BLaER1 treated with 17β-estradiol and CSF1 and Interleukin-3, amounts not matched to agents 10 nM and 100 nM (cell line): Measurements from ENCODE around the gene ERC1.

ENCODE experiments used
- H3K27ac ChIP-seq, 11 experiments: shearing (Covaris generic); formaldehyde crosslinking; 2 replicates each; pipeline ENCODE4 v1.8.1; 2022
- H3K27me3 ChIP-seq, 11 experiments: shearing (Covaris generic); formaldehyde crosslinking; 2 replicates each; pipeline ENCODE4 v1.8.1; 2022
- H3K36me3 ChIP-seq, 11 experiments: shearing (Covaris generic); formaldehyde crosslinking; 2 replicates each; pipeline ENCODE4 v1.8.1; 2022
- H3K4me1 ChIP-seq, 10 experiments: shearing (Covaris generic); formaldehyde crosslinking; 2 replicates each; pipeline ENCODE4 v1.8.1; 2022
- H3K4me2 ChIP-seq, 11 experiments: shearing (Covaris generic); formaldehyde crosslinking; 2 replicates each; pipeline ENCODE4 v1.8.1; 2022
- H3K4me3 ChIP-seq, 10 experiments: shearing (Covaris generic); formaldehyde crosslinking; 2 replicates each; pipeline ENCODE4 v1.8.1; 2022
- H3K9ac ChIP-seq, 11 experiments: shearing (Covaris generic); formaldehyde crosslinking; 2 replicates each; pipeline ENCODE4 v1.8.1; 2022
- H3K9me3 ChIP-seq, 11 experiments: shearing (Covaris generic); formaldehyde crosslinking; replicated peaks in 1 of 11; 2 replicates each; pipeline ENCODE4 v1.8.1; 2022
- H4K20me1 ChIP-seq, 11 experiments: shearing (Covaris generic); formaldehyde crosslinking; 2 replicates each; pipeline ENCODE4 v1.8.1; 2022
- Cebpa-rat ChIP-seq, 11 experiments: shearing (Covaris generic); IDR thresholded peaks; 2 replicates each; pipeline ENCODE4 v1.8.1; 2022

ERC1 gene

GRCh38 chr12:1479645-1480044 lies 488.6 kb downstream of the ERC1 start:
- Histone ChIP-seq H3K4me1 (peaks cover 3 to 13% (median 9%) of the 10 kb centered on the region in 10 experiments; a peak in 19 of 20 replicates), H3K27me3 (no peaks in the 10 kb centered on the region), H3K9me3 (no peaks in the 10 kb centered on the region), H3K36me3 (peaks cover 0 to 37% (median 0%) of the 10 kb centered on the region in 11 experiments; a peak in 5 of 22 replicates), H3K9ac (no peak overlapping the region), H4K20me1 (peaks cover 0 to under 1% (median 0%) of the 10 kb centered on the region in 11 experiments; a peak in 1 of 22 replicates), H3K4me3 (no peak overlapping the region), H3K27ac (no peak overlapping the region), H3K4me2 (no peak overlapping the region)
- no peak for TF ChIP-seq Cebpa-rat (IDR thresholded peaks at IDR 0.05)

DNA sequence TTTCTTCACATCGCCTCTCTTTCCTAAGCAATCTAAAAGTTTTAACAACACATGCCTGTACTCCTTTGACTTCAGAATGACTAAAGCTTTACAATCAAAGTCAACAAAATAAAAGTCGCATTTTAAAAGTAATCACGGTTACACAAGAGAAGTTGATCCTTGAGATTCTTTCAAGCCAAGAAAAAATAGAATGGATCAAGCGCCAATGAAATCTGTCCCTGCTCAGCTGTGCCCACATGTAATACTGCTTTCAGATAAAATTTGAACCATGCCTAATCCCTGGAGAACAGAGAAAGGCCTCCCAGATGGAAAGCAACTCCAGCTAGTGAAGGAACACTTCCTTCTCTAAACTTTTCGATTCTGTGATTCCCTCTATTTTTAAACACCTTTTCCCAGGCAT lies 490.3 kb downstream of the ERC1 start:
- Histone ChIP-seq H3K4me3 (no peak overlapping the region), H3K9me3 (no peaks in the 10 kb centered on the region), H3K36me3 (peaks cover 0 to 37% (median 0%) of the 10 kb centered on the region in 11 experiments; a peak in 5 of 22 replicates), H3K4me2 (no peak overlapping the region), H3K27me3 (no peaks in the 10 kb centered on the region), H3K4me1 (no peaks in the 10 kb centered on the region; a peak in 1 of 20 replicates), H3K27ac (no peak overlapping the region), H3K9ac (no peak overlapping the region), H4K20me1 (no peaks in the 10 kb centered on the region)
- no peak for TF ChIP-seq Cebpa-rat (IDR thresholded peaks at IDR 0.05)

- H3K36me3 ChIP-seq: peaks cover 0 to 37% (median 0%) of the 10 kb centered on the region in 11 experiments; a peak in 5 of 22 replicates
- no peaks in the 10 kb centered on the region for H3K9me3 ChIP-seq
- H4K20me1 ChIP-seq: no peaks in the 10 kb centered on the region
- no peak overlapping the region for H3K27ac ChIP-seq
- no peak overlapping the region for H3K4me2 ChIP-seq
- H3K9ac ChIP-seq: no peak overlapping the region
- TF ChIP-seq Cebpa-rat (IDR thresholded peaks at IDR 0.05): no peak
- H3K4me1 ChIP-seq: no peaks in the 10 kb centered on the region; a peak in 1 of 20 replicates
- no peak overlapping the region for H3K4me3 ChIP-seq
- H3K27me3 ChIP-seq: no peaks in the 10 kb centered on the region
These were observed 490.9 kb downstream of the ERC1 start for GRCh38 chr12:1481906-1482305.

DNA sequence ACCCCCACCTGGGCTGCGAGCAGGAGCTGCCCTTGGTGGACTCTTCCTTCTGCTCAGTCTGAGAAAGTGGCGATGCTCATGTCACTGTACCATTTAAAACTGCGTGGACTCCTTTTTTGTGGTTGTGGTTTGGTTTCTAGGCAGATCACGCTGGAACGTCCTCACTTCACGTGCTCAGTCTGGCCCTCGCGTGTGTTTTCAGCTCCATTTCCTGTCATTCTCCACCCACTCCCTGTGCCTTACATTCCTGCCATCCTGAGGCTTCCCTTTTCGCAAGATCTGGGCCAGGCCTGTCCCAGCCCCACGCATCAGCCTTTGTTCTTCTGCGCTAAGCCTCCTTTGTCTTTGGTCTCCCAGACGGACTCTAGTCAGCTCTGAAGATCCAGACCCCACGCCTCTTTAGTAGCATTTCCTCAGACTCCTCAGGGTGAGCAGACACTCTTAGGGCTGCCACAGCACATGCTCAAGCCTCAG lies 497.9 kb downstream of the ERC1 start:
- H4K20me1 ChIP-seq: 0 out of 22 replicates have a peak, but pooled peaks cover 0 to 4% (median 0%) of the 10 kb centered on the region in 11 experiments
- no peak overlapping the region for H3K4me3 ChIP-seq
- H3K4me2 ChIP-seq: peak overlapping the region; percentile 38 to 74 (median 58)
- no peak for TF ChIP-seq Cebpa-rat (IDR thresholded peaks at IDR 0.05)
- H3K4me1 ChIP-seq: peaks cover 11 to 22% (median 15%) of the 10 kb centered on the region in 10 experiments
- H3K9me3 ChIP-seq: no peaks in the 10 kb centered on the region
- 0 out of 22 replicates have a peak overlapping the region, but pooled peaks of 1 of the 11 experiments have one; percentile 0 for H3K9ac ChIP-seq
- H3K27ac ChIP-seq: peak overlapping the region in 8 of 11 experiments; percentile 9 to 45 (median 36); a peak in 10 of 22 replicates
- no peaks in the 10 kb centered on the region for H3K27me3 ChIP-seq
- H3K36me3 ChIP-seq: peaks cover 18 to 47% (median 37%) of the 10 kb centered on the region in 11 experiments; a peak in 21 of 22 replicates

DNA sequence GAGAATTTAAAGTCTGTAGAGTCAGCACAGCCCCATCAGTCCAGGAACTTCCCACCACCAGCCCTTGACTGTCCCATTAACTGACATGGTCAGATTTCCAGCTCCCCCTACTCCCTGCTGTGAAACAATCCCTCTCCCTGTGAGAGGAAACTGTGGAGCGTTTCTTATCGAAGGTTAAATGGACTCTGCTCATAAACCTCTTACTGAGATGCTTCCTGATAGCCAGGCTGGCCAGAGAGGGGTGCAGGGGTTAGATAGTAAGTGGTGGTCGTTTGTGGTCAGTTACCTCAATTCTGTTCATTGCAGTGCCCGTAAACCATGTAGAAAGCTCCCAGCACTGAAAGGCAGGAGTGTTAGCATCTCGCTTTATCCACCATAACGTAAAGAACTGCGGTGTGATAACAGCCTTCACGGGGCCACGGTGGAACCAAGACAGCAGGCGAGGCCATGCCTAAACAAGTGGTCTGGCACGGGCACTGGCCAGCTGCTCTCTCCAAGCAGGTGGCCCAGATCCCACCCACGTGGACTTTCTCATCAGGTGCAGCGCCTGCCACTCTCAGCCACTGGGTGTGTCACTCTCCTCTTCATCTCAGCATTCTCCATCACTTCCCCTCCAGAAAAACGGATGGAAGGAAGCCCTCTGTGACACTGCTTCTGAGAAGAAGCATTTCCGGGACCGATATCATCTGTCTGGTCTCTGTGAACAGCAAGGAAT lies 501.1 kb downstream of the ERC1 start:
- Histone ChIP-seq H3K36me3 (peaks cover 18 to 50% (median 37%) of the 10 kb centered on the region in 11 experiments; a peak in 21 of 22 replicates), H3K27me3 (no peaks in the 10 kb centered on the region), H3K9me3 (no peaks in the 10 kb centered on the region), H3K4me2 (no peak overlapping the region), H3K27ac (no peak overlapping the region), H3K9ac (no peak overlapping the region), H3K4me3 (no peak overlapping the region), H4K20me1 (peaks cover 0 to 17% (median 0%) of the 10 kb centered on the region in 11 experiments; a peak in 2 of 22 replicates), H3K4me1 (peaks cover 11 to 27% (median 15%) of the 10 kb centered on the region in 10 experiments)
- TF ChIP-seq Cebpa-rat (IDR thresholded peaks at IDR 0.05): no peak

GRCh38 chr12:1493781-1494565 lies 502.9 kb downstream of the ERC1 start:
- H3K4me2 ChIP-seq: peak overlapping the region in 2 of 11 experiments; percentile 31 to 32; a peak in 2 of 22 replicates

DNA sequence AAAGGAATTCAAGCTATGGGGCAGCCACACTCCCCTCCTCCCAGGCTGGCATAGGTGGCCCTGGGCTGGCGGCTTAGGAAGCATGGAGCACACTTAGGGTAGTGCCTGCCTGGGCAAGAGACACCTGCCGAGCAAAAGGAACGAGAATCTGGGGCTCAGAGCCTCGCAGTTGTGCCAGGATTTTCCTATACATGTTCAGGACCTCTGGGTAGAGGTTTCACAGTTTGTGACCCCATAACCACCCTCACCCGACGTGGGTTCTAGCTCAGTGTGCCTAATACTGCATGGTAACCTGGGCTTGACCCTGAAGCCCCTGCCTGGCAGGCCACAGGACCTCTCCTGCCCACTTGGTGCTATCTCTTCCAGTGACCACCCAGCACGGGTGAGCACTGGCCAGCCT lies 503.8 kb downstream of the ERC1 start:
- no peak overlapping the region for H3K27ac ChIP-seq
- no peaks in the 10 kb centered on the region; a peak in 1 of 22 replicates for H3K9me3 ChIP-seq
- no peak overlapping the region for H3K4me3 ChIP-seq
- peaks cover 13 to 42% (median 34%) of the 10 kb centered on the region in 11 experiments; a peak in 21 of 22 replicates for H3K36me3 ChIP-seq
- no peak overlapping the region for H3K4me2 ChIP-seq
- H3K9ac ChIP-seq: no peak overlapping the region
- no peak for TF ChIP-seq Cebpa-rat (IDR thresholded peaks at IDR 0.05)
- peaks cover 2 to 13% (median 9%) of the 10 kb centered on the region in 10 experiments; a peak in 16 of 20 replicates for H3K4me1 ChIP-seq
- H4K20me1 ChIP-seq: peaks cover 0 to 27% (median 0%) of the 10 kb centered on the region in 11 experiments; a peak in 2 of 22 replicates
- H3K27me3 ChIP-seq: no peaks in the 10 kb centered on the region

More at GRCh38 chr12:1493781-1494565, 502.9 kb downstream of the ERC1 start:
- Histone ChIP-seq H3K9ac (no peak overlapping the region), H3K9me3 (no peaks in the 10 kb centered on the region; a peak in 1 of 22 replicates), H3K4me1 (peaks cover 3 to 15% (median 12%) of the 10 kb centered on the region in 10 experiments), H3K4me3 (no peak overlapping the region), H3K36me3 (peaks cover 18 to 50% (median 37%) of the 10 kb centered on the region in 11 experiments; a peak in 21 of 22 replicates), H3K27me3 (no peaks in the 10 kb centered on the region), H3K27ac (no peak overlapping the region), H4K20me1 (peaks cover 0 to 27% (median 0%) of the 10 kb centered on the region in 11 experiments; a peak in 2 of 22 replicates)
- TF ChIP-seq Cebpa-rat (IDR thresholded peaks at IDR 0.05): no peak

DNA sequence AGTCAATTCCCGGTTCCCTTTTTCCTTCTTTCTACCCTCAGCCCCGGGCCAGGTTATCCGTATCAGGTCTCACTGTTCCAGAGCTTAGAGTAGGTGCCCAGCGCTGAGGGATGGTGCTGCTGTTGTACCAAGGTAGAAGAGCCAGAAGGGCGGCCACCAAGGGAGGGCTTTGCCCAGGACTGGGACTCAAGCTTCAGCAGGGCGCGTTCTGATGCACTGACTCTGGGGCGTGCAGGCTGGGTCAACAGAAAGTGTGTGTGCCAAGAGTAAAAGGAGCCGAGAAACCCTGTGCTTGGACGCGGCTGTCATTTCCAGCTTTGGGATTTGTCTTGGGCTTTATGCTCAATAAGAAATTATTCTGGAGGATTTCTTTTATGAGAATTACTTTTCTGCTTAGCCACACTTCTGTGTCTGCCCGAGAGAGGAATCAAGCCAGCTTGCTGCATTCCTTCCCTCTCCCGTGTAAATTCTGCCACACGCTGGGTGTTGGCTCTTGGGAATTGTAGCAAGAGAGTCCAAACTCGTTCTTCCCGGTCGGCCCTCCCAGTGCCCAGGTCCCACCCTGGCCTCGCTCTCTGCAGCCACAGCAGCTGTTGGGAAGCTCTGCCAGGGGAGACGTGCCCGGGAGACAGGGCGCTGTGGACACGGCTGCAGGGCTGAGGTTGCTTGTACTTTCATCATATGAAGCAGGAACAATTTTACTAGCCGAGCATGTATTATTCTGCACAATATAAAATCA lies 505.3 kb downstream of the ERC1 start:
- Histone ChIP-seq H3K36me3 (peaks cover 0 to 28% (median 19%) of the 10 kb centered on the region in 11 experiments; a peak in 20 of 22 replicates), H3K4me3 (no peak overlapping the region), H3K27me3 (no peaks in the 10 kb centered on the region), H3K9ac (no peak overlapping the region), H3K9me3 (no peaks in the 10 kb centered on the region; a peak in 1 of 22 replicates), H3K4me1 (peaks cover 10 to 21% (median 16%) of the 10 kb centered on the region in 10 experiments; a peak in 18 of 20 replicates), H3K4me2 (no peak overlapping the region), H3K27ac (no peak overlapping the region), H4K20me1 (peaks cover 0 to 27% (median 0%) of the 10 kb centered on the region in 11 experiments; a peak in 2 of 22 replicates)
- no peak for TF ChIP-seq Cebpa-rat (IDR thresholded peaks at IDR 0.05)
